ENCODE results near the gene OSBPL3.

DNA sequence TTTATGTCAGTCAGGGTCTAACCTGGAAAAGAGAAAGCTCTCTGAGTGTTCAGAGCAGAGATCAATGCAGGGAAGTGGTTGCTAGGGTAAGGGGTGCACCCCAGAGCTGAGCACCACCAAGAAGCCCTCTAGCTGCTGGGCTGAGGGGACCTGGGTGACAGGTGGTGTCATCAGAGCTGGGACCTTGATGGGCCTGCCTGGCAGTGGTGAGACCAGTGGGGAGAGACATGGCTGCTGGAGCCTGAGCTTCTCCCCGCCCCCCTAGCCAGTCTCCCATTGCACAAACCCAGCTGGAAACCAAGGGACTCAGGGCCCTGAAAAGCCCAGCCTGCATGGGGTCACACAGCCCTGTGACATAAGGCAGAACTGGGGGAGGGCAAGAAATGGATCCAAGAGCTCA, 49.1 kb upstream of the OSBPL3 start:
- TF ChIP-seq EP300 (IDR thresholded peaks at IDR 0.05), result no peak
- no peak for TF ChIP-seq POLR2A (IDR thresholded peaks at IDR 0.05)

All from sigmoid colon (tissue), 4 donors.